Measurements from ENCODE around the gene WDR59.

DNA sequence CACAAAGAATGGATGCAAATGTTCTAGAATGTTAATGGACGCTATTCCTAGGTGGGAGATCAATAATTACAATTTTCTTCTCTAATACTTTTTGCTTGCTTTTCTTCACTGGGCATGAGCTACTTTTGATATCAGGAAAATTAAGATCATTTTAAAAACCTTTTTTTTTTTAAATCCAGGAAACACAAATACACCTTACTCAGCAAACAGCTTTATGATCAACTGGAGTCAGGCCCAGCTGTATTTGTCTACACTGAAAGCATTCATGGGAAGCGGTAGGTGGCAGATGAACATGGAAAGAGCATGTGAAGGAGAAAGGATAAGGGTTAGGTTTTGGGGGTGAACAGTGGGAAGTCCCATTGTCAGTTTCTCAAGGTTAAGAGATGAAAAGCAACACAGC lies 97.8 kb downstream of the WDR59 start:
- no peak for TF ChIP-seq EZH2 (IDR thresholded peaks at IDR 0.05)
- TF ChIP-seq, protein P1, sequence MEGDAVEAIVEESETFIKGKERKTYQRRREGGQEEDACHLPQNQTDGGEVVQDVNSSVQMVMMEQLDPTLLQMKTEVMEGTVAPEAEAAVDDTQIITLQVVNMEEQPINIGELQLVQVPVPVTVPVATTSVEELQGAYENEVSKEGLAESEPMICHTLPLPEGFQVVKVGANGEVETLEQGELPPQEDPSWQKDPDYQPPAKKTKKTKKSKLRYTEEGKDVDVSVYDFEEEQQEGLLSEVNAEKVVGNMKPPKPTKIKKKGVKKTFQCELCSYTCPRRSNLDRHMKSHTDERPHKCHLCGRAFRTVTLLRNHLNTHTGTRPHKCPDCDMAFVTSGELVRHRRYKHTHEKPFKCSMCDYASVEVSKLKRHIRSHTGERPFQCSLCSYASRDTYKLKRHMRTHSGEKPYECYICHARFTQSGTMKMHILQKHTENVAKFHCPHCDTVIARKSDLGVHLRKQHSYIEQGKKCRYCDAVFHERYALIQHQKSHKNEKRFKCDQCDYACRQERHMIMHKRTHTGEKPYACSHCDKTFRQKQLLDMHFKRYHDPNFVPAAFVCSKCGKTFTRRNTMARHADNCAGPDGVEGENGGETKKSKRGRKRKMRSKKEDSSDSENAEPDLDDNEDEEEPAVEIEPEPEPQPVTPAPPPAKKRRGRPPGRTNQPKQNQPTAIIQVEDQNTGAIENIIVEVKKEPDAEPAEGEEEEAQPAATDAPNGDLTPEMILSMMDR (IDR thresholded peaks at IDR 0.05): no peak
- no peak for TF ChIP-seq EZH2phosphoT487 (IDR thresholded peaks at IDR 0.05)

Measured in neural progenitor cell (in vitro differentiated cells).